GM23248 (cell line): ENCODE results near the gene DRC3. TPM values are rescaled to one million over a fixed set of nuclear protein-coding genes. Genes with fewer than 3 reads are reported as not detected.
"Not testable (repeated sequence)": the region's sequence is repeated elsewhere in the genome, so short reads cannot be mapped to it uniquely, and the experiment has no call there.

Experiments used
- DNase-seq: peaks from one replicate; pipeline ENCODE4 v3.0.0-alpha.2; 2015
- H2AFZ ChIP-seq: fragments of 200-600 bp; sonication (generic); 2 replicates; pipeline ENCODE4 v1.6.1; 2016; ENCODE audit warnings: antibody characterized with exemption
- H3F3A ChIP-seq: fragments of 200-600 bp; sonication (generic); 2 replicates; pipeline ENCODE4 v1.6.1; 2016; ENCODE audit warnings: mild to moderate bottlenecking, antibody characterized with exemption, mixed run types; ENCODE audit not compliant: insufficient read depth
- H3K27ac ChIP-seq: fragments of 200-600 bp; sonication (generic); 2 replicates; pipeline ENCODE4 v1.5.1; 2016; ENCODE audit warnings: mild to moderate bottlenecking
- H3K27me3 ChIP-seq: fragments of 200-600 bp; sonication (generic); replicated peaks from 2 replicates; pipeline ENCODE4 v1.6.1; 2016; ENCODE audit warnings: mild to moderate bottlenecking; ENCODE audit not compliant: insufficient read depth
- H3K36me3 ChIP-seq: fragments of 200-600 bp; sonication (generic); 2 replicates; pipeline ENCODE4 v1.6.1; 2016; ENCODE audit warnings: low read depth, mild to moderate bottlenecking
- H3K4me1 ChIP-seq: fragments of 200-600 bp; sonication (generic); 2 replicates; pipeline ENCODE4 v1.6.1; 2016; ENCODE audit warnings: mild to moderate bottlenecking; ENCODE audit not compliant: insufficient read depth
- H3K4me2 ChIP-seq: fragments of 200-600 bp; sonication (generic); one replicate; pipeline ENCODE4 v1.6.1; 2016; ENCODE audit warnings: mild to moderate bottlenecking; ENCODE audit not compliant: unreplicated experiment
- H3K4me3 ChIP-seq: fragments of 200-600 bp; sonication (generic); 2 replicates; pipeline ENCODE4 v1.5.1; 2016; ENCODE audit warnings: mild to moderate bottlenecking
- H3K79me2 ChIP-seq: fragments of 200-600 bp; sonication (generic); 2 replicates; pipeline ENCODE4 v1.6.1; 2016; ENCODE audit warnings: mild to moderate bottlenecking; ENCODE audit not compliant: insufficient read depth
- H3K9ac ChIP-seq: fragments of 200-600 bp; sonication (generic); 2 replicates; pipeline ENCODE4 v1.6.1; 2016; ENCODE audit warnings: mild to moderate bottlenecking
- H3K9me2 ChIP-seq: fragments of 200-600 bp; sonication (generic); 2 replicates; pipeline ENCODE4 v1.6.1; 2016; ENCODE audit warnings: mixed run types, mild to moderate bottlenecking, moderate library complexity; ENCODE audit not compliant: insufficient read depth
- H3K9me3 ChIP-seq: fragments of 200-600 bp; sonication (generic); one replicate; pipeline ENCODE4 v1.6.1; 2017; ENCODE audit warnings: low read depth
- H4K20me1 ChIP-seq: fragments of 200-600 bp; sonication (generic); 2 replicates; pipeline ENCODE4 v1.6.0; 2016; ENCODE audit not compliant: insufficient read depth
- EZH2 ChIP-seq: fragments of 200-600 bp; sonication (generic); IDR thresholded peaks from 2 replicates; pipeline ENCODE4 v1.6.1; 2018; ENCODE audit warnings: antibody characterized with exemption, mild to moderate bottlenecking; ENCODE audit not compliant: insufficient read depth, poor library complexity, severe bottlenecking
- EZH2phosphoT487 ChIP-seq: fragments of 200-600 bp; sonication (generic); IDR thresholded peaks from 2 replicates; pipeline ENCODE4 v1.6.1; 2018; ENCODE audit warnings: antibody characterized with exemption, moderate library complexity, mild to moderate bottlenecking, low read depth; ENCODE audit not compliant: insufficient read depth
- WGBS, 2 experiments: methylation state at CpG; one replicate each; pipeline ENCODE4 v1.1.6; 2015 to 2017; ENCODE audit warnings: low lambda C conversion rate in 2 of 2, low coverage in 1 of 2; ENCODE audit errors: missing lambda C conversion rate in 2 of 2; 5-methylcytosine and 5-hydroxymethylcytosine counted together
- in situ Hi-C: fragments of 300-500 bp; cut with MboI; formaldehyde crosslinking; loops from 2 replicates; pipeline ENCODE4 v1.15.0; 2020
- polyA plus RNA-seq: library from polyadenylated mRNA; unstranded; fragments of >200 nt; fragmentation: Nextera tagmentation; extraction: Ambion mirVana; gene quantifications from 2 replicates; pipeline ENCODE4 v1.2.1, GENCODE V29; 2016
- total RNA-seq: library from RNA; depleted of rRNA; stranded (reverse); fragments of >200 nt; shearing (Covaris generic); gene quantifications from 2 replicates; pipeline ENCODE4 v1.2.3, GENCODE V29; 2014

DRC3 gene
- total and polyA plus RNA-seq, 2 experiments from 2014 or later, result 3.2 to 3.6 TPM

DNA sequence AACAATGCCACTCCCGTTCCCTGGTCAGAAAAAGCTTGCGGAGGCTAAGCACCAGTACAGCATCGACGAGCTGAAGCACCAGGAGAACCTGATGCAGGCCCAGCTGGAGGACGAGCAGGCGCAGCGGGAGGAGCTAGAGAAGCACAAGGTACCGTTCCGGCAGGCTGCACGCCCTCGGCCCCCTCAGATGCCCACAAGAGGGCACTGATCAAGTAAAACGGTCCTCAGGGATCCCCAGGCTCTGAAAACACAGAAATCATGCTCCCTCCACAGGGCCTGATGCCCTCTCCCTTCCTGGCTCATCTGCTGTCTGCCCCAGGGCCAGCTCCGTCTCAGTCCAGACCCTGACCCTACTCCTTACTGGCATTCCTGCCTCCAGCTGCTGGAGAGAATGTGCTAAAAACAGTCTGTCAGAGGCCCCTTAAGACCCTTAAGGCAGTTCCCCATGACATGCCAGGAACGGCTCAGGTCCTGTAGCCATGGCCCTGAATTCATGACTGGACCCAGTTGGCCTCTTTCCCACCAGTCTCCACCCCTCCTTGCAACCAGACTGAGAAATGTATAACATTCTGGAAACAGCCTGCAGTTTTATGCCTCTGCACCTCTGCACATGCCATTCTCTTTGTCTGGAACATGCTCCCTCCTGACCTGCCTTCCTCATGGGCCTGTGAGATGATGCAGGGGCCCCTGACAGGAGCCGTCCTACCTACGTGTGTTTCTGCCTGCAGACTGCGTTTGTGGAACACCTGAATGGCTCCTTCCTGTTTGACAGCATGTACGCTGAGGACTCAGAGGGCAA lies 21.8 kb downstream of the DRC3 start:
- no peak overlapping the region for H2AFZ ChIP-seq
- no peaks in the 10 kb centered on the region for H3K79me2 ChIP-seq
- in situ Hi-C loops, result no loop called here
- no peaks in the 10 kb centered on the region for H3K9me3 ChIP-seq
- H3K36me3 ChIP-seq, result no peaks in the 10 kb centered on the region
- no peaks in the 10 kb centered on the region for H4K20me1 ChIP-seq
- WGBS, 2 experiments, result 86 to 88% methylated on average over 14 to 18 of the region's 18 CpGs
- TF ChIP-seq EZH2 (no peak), EZH2phosphoT487 (no peak)
- H3K27ac ChIP-seq, result no peak overlapping the region
- H3K4me2 ChIP-seq, result no peak overlapping the region
- no peaks in the 10 kb centered on the region for H3K9me2 ChIP-seq
- peak; percentile 37 for DNase-seq
- no peaks in the 10 kb centered on the region for H3K27me3 ChIP-seq
- H3F3A ChIP-seq, result peaks cover 10% of the 10 kb centered on the region; the same call in 1 of the 2 replicates
- no peak overlapping the region for H3K4me3 ChIP-seq
- H3K9ac ChIP-seq, result no peak overlapping the region
- H3K4me1 ChIP-seq, result peaks cover 18% of the 10 kb centered on the region

DNA sequence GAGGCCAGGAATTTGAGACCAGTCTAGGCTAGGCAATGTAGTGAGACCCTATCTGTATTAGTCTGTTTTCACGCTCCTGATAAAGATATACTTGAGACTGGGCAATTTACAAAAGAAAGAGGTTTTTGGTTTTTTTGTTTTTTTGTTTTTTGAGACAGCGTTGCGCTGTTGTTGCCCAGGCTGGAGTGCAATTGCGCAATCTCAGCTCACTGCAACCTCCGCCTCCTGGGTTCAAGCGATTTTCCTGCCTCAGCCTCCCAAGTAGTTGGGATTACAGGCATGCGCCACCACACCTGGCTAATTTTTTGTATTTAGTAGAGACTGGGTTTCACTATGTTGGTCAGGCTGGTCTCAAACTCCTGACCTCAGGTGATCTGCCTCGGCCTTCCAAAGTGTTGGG lies 23.2 kb downstream of the DRC3 start:
- H3F3A ChIP-seq, H3K79me2 ChIP-seq, H3K4me1 ChIP-seq, H4K20me1 ChIP-seq, H2AFZ ChIP-seq, in situ Hi-C loops, H3K9me3 ChIP-seq, H3K27me3 ChIP-seq, H3K9me2 ChIP-seq, H3K36me3 ChIP-seq, DNase-seq, H3K4me3 ChIP-seq, H3K9ac ChIP-seq, H3K4me2 ChIP-seq, H3K27ac ChIP-seq: not testable (repeated sequence)
- WGBS, 2 experiments, result 95 to 96% methylated on average over 8 of the region's 8 CpGs

DNA sequence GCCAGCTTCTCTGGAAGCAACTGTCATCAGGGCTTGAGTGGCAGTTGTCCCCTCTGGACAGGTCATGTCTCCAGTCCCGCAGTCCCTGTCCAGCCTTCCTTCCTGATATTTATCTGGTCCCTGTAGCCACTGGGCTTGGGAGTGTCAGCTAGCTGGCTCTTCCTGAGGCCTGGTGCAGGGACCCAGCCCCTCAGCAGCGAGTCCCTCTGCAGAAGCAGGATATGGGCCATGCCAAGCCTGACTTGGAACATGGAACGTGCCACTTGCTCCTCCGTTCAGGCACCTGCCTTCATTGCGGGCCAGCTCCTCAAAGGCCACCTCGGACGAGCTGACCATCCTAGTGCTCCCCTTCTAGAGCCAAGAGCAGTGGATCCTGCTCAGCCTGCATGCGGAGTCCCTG lies 26.3 kb downstream of the DRC3 start:
- no peak for DNase-seq
- Histone ChIP-seq H3F3A (no peaks in the 10 kb centered on the region), H3K9me3 (no peaks in the 10 kb centered on the region), H3K9me2 (no peaks in the 10 kb centered on the region), H3K9ac (no peak overlapping the region), H3K79me2 (no peaks in the 10 kb centered on the region), H4K20me1 (no peaks in the 10 kb centered on the region), H3K4me2 (no peak overlapping the region), H3K27me3 (no peaks in the 10 kb centered on the region), H3K27ac (no peak overlapping the region), H3K36me3 (no peaks in the 10 kb centered on the region), H2AFZ (no peak overlapping the region), H3K4me1 (0 out of 2 replicates have a peak, but pooled peaks cover 3% of the 10 kb centered on the region), H3K4me3 (no peak overlapping the region)
- WGBS, 2 experiments, result 83 to 94% methylated on average over 8 of the region's 8 CpGs
- in situ Hi-C loops, result no loop called here
- no peak for TF ChIP-seq EZH2
- TF ChIP-seq EZH2phosphoT487, result no peak

DNA sequence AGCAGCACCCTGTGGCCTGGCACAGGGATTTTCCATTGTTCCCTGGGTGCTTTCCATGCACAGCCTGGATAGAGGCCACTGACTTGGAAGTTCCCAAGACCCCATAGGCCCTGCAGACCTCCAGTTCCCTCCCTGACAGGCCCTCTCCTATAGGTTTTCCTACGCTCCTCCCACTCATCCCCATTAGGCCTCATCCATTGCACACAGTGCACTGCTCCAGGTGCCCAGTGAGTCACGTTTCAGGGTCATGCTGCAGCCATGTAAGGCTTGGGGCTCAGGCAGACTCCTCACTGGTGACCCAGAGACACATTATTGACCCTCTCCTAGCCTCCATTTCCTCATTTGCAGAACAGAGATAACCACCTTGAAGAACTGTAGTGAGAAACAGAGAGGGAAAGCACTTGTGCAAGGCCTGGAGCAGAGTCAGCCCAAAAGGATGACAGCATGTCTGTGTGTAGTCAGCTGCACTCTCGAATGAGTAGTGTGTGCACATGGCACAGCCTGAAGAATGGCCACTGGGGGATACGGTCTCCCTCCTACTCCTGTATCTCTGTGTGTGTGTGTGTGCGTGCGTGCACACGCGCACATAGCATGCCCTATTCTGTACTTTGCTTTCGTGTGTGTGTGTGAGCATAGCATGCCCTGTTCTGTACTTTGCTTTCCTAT lies 26.8 kb downstream of the DRC3 start:
- no peaks in the 10 kb centered on the region for H3F3A ChIP-seq
- H3K9ac ChIP-seq, result no peak overlapping the region
- H3K4me3 ChIP-seq, result no peak overlapping the region
- no peaks in the 10 kb centered on the region for H3K79me2 ChIP-seq
- WGBS, 2 experiments, result 67 to 70% methylated on average over 9 of the region's 9 CpGs
- H3K36me3 ChIP-seq, result no peaks in the 10 kb centered on the region
- in situ Hi-C loops, result no loop called here
- no peaks in the 10 kb centered on the region for H3K27me3 ChIP-seq
- H3K9me3 ChIP-seq, result no peaks in the 10 kb centered on the region
- no peaks in the 10 kb centered on the region for H3K9me2 ChIP-seq
- H3K27ac ChIP-seq, result no peak overlapping the region
- H3K4me1 ChIP-seq, result 0 out of 2 replicates have a peak, but pooled peaks cover 3% of the 10 kb centered on the region
- no peak overlapping the region for H2AFZ ChIP-seq
- H3K4me2 ChIP-seq, result no peak overlapping the region
- no peaks in the 10 kb centered on the region for H4K20me1 ChIP-seq
- TF ChIP-seq EZH2phosphoT487 (no peak), EZH2 (no peak)
- peak; percentile 58 for DNase-seq
